GM21576 (cell line): ENCODE results near the gene LIMK2.

Source experiments
- ATAC-seq: cut with Tn5 transposase; IDR thresholded peaks from one replicate; pipeline ENCODE4 v1.9.1; 2021; ENCODE audit warnings: mild to moderate bottlenecking, moderate library complexity; ENCODE audit not compliant: unreplicated experiment

LIMK2 gene

GRCh38 chr22:31271026-31271425 is 58.9 kb downstream of the LIMK2 start:
- no peak for ATAC-seq

GRCh38 chr22:31271485-31271884 is 59.4 kb downstream of the LIMK2 start:
- ATAC-seq = no peak

GRCh38 chr22:31272522-31273446 is 60.7 kb downstream of the LIMK2 start:
- ATAC-seq = no peak

GRCh38 chr22:31274017-31274416 is 61.9 kb downstream of the LIMK2 start:
- ATAC-seq = no peak

GRCh38 chr22:31275018-31275417 is 62.9 kb downstream of the LIMK2 start:
- ATAC-seq = no peak

- ATAC-seq = no peak
Observed at GRCh38 chr22:31275576-31275975, 63.5 kb downstream of the LIMK2 start.

- no peak for ATAC-seq
Observed at GRCh38 chr22:31276426-31277167, 64.5 kb downstream of the LIMK2 start.

- no peak for ATAC-seq
Observed at GRCh38 chr22:31277741-31278140, 65.6 kb downstream of the LIMK2 start.

GRCh38 chr22:31278151-31278621 is 66.1 kb downstream of the LIMK2 start:
- ATAC-seq = no peak

- no peak for ATAC-seq
Observed at GRCh38 chr22:31278626-31279326, 66.7 kb downstream of the LIMK2 start.

- ATAC-seq = no peak
Observed at GRCh38 chr22:31279327-31279669, 67.2 kb downstream of the LIMK2 start.

- ATAC-seq = no peak
Observed at GRCh38 chr22:31279821-31280505, 67.9 kb downstream of the LIMK2 start.

- no peak for ATAC-seq
Observed at GRCh38 chr22:31281733-31282132, 69.6 kb downstream of the LIMK2 start.

GRCh38 chr22:31282748-31283468 is 70.8 kb downstream of the LIMK2 start:
- no peak for ATAC-seq

- no peak for ATAC-seq
Observed at GRCh38 chr22:31284281-31285155, 72.4 kb downstream of the LIMK2 start.

- no peak for ATAC-seq
Observed at GRCh38 chr22:31286360-31287255, 74.5 kb downstream of the LIMK2 start.

- no peak for ATAC-seq
Observed at GRCh38 chr22:31287818-31288495, 75.9 kb downstream of the LIMK2 start.
